Activated gamma-delta T cell treated with anti-CD3 and anti-CD28 coated beads, Interleukin-2, amount 50 U/mL, for 16 hours (primary cell): ENCODE data around the gene SAG.
A peak's percentile ranks its signal among the peaks of the same experiment; 100 is the strongest.
"Not testable (repeated sequence)": the region's sequence is repeated elsewhere in the genome, so short reads cannot be mapped to it uniquely, and the experiment has no call there.

Experiments
- DNase-seq: peaks from one replicate; pipeline ENCODE4 v3.0.0-alpha.2; 2020; ENCODE audit warnings: low read depth

The SAG gene

DNA sequence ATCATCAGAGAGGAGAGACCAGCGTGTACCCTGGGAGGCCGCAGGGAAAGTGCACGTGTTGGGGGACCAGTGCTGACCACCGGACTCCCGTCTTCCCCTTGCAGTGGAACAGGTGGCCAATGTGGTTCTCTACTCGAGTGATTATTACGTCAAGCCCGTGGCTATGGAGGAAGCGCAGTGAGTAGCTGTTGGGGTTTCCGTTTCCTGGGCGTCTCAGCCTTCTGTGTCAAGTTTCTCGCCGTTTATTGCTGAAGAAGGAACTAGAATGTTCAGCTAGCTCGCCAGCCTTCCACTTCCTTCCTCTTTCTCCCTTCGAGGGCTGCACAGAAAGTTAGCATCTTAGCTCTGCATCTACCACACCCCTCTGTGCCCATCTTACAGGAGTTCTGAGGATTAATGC, 23.9 kb downstream of the SAG start:
- peak; percentile 62 for DNase-seq

DNA sequence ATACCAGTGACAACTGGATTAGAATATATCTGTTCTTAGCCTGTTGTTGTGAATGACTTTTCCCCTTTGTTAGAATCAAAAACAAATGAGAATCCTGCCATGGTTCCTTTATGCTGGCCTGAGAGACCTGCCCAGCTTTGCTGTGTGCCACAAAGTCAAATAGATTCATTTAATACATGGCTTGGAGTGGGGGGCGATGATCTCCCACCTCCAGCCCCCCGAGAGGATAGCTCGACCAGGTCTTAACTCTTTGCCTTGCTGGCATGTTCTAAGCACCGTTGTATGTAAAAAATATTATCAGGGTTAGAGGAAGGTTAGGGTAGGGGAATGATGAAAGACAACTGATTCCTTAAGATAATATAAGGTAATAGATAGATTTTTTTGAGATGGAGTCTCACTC, 24.5 kb downstream of the SAG start:
- no peak for DNase-seq

DNA sequence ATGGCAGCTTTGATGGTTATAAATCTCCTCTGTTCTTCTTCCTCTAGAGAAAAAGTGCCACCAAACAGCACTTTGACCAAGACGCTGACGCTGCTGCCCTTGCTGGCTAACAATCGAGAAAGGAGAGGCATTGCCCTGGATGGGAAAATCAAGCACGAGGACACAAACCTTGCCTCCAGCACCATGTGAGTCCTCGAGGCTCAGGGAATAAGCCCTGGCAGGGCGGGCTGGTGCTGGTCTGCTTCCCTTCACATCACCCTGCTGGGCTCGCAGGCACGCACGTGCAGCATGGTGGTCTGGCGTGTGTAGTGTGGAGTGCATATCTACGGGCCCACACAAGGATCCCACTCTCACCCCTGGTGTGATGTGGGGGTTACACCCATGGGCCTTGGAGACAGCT, 27.3 kb downstream of the SAG start:
- no peak for DNase-seq

DNA sequence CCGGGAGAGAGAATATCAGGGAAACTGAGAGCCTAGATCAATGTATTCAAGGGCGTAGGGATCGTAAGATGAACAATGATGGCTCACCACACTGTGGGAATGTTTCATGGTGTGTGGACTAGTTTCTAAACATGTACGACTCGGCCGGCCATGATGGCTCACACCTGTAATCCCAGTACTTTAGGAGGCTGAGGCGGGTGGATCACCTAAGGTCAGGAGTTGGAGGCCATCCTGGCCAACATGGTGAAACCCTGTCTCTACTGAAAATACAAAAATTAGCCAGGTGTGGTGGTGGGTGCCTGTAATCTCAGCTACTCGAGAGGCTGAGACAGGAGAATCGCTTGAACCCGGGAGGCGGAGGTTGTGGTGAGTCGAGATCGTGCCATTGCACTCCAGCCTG, 28.5 kb downstream of the SAG start:
- not testable (repeated sequence) for DNase-seq

DNA sequence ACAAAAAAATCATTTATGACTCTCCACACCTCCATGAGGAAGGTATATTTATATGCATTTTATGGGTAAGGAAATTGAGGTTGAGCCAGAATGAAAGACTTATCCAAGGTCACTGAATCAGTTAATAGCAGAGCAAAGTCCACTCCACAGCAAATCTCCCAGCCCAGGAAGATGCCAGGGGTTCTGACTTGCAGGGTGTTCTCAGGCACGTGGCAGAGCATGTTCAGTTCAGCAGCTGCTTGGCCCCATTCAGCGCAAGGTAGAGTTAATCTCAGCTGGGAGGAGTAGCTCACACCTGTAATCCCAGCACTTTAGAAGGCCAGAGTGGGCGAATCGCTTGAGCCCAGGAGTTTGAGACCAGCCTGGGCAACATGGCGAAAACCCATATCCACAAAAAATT, 28.9 kb downstream of the SAG start:
- no peak for DNase-seq

DNA sequence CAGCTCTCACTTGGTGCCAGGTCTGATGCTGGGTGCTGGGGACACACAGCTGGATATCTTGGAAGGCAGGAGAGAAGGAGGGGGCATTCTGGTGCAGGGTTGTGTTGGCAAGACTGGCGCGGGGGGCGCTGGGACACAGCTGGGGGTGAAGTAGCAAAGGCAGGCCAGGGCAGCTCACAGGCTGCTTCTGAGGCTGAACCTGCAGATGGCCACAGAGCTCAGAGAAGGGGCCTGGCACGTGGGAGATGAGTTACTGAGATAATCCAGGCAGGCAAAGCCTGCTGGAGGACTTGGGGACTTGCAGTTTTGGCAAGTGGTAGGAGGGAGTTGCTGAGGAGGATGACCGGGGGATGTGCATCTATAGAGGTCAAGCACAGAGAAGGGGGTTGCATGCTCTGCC, 30.4 kb downstream of the SAG start:
- DNase-seq, result no peak

DNA sequence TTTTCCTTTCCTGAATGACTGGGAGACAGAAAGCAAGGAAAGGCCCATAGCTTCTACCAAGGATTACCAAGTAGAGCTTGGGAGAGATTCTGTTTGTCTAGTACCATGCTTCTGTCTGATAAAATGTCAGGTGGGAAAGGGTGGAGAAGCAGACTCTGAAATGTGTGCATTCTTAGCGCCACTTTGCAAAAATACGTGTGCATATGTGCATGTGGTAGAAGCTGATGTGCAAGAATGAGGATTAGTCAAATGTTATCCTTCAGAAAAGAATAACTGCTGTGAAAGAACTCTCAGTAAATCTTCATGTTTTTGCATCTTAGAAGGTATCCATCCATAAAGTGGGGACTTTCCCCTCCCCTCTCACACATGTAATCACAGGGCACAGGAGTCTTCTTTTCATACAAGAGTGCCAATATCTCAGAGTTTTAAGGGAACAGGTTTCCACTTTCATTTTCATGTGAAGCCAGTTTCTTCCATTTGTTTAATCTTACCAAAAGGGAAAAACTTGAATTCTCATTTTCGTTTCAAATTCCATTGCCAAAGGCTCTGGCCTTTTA, 31.3 kb downstream of the SAG start:
- DNase-seq, result no peak

DNA sequence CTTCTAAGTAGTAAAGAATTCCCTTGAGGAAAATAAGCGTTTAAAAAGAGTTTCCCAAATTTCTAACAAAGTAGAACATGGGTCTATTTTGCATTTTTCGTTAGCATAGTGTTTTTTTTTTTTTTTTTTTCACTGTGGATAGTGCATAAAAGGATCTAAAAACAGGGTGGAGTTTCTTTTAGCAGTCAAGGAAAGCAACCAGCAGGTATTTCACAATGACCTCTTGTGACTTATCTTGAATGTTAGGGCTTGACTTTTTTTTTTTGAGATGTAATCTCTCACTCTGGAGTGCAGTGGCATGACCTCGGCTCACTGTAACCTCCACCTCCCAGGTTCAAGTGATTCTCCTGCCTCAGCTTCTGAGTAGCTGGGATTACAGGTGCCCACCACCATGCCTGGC, 31.8 kb downstream of the SAG start:
- DNase-seq, result no peak

DNA sequence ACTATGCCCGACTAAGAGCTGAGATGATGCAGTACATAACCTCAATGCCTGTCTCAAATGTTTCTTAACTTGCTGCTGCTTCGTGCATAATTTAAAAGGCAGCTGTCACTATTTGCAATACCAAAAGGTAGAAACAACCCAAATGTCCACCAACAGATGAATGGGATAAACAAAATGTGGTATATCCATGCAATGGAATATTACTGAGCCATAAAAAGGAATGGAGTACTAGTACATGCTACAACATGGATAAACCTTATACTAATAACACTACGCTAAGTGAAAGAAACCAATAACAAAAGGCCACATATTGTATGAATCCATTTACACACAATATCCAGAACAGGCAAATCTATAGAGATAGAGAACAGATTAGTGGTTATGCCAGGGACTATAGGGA, 33.7 kb downstream of the SAG start:
- no peak for DNase-seq

DNA sequence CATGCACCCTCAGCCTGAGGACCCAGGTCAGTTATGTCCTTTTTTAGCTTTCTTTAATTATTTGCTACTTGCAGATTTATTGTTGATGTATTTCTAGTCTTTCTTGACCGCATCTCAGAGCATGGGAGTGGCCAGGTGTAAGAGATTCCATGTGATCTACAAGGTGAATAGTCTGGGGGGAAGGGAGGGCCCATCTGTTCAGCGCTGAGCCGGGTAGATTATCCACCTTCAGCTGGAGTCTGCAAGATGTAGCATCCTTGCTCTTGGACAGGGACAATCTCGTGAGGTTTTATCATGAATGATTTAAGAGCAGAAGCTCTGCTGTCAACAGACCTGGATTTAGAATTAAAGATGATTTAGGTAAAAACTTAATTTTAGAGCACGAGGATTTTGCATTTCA, 34.7 kb downstream of the SAG start:
- DNase-seq, result no peak

DNA sequence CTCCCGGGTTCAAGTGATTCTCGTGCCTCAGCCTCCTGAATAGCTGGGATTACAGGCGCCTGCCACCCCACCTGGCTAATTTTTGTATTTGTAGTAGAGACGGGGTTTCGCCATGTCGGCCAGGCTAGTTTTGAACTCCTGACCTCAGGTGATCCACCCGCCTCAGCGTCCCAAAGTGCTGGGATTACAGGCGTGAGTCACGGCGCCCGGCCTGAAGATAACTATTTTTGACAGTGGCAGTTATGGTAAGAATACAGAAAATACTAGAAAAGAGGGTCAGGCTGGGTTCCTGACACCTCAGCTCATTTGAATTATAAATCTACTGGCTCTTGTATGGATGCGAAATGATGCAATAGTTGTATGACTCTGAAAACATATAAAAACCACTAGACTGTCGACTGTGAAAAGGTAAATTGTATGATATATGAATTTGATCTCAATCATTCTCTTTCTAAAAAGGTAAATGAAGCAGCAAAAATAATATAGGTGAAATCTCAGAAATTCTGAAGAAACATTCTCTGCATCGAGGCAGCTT, 35.6 kb downstream of the SAG start:
- no peak for DNase-seq

DNA sequence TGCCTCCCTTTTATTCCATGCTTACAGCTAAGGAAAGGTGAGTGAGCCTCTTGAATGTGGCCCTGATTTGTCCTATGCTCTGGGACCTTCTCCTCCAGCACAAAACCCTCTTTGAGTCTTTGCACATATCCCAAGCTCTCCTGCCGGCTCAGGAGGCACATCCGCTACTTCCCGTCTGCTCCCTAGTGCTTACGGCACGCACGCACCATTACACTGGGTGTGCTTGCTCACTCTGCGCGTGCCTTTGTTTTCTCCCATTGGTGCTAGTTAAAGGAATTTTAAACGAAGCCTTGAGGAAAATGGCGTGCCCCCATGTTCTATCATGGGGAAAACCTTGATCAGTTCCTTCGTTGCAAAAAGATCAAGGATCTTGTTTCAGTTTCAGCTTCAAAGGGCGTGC, 38.8 kb downstream of the SAG start:
- DNase-seq, result no peak

DNA sequence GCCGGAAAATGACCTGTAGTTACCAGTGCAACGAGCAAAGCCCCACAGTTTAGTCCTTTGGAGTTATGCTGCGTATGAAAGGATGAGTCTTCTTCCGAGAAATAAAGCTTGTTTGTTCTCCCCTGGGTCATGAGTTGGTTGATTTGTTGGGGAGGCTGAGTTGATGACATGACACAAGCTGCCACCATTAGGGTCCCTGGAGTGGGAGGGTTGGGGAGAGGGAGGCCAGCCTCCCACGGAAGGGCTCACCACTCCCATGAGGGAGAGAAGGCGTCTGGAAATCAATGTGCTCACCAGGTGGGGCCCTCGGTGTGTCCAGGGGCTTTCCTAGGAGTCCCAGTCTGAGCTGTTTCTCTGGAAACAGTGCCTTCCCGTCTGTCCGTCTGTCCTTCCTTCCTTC, 39.3 kb downstream of the SAG start:
- DNase-seq, result no peak

DNA sequence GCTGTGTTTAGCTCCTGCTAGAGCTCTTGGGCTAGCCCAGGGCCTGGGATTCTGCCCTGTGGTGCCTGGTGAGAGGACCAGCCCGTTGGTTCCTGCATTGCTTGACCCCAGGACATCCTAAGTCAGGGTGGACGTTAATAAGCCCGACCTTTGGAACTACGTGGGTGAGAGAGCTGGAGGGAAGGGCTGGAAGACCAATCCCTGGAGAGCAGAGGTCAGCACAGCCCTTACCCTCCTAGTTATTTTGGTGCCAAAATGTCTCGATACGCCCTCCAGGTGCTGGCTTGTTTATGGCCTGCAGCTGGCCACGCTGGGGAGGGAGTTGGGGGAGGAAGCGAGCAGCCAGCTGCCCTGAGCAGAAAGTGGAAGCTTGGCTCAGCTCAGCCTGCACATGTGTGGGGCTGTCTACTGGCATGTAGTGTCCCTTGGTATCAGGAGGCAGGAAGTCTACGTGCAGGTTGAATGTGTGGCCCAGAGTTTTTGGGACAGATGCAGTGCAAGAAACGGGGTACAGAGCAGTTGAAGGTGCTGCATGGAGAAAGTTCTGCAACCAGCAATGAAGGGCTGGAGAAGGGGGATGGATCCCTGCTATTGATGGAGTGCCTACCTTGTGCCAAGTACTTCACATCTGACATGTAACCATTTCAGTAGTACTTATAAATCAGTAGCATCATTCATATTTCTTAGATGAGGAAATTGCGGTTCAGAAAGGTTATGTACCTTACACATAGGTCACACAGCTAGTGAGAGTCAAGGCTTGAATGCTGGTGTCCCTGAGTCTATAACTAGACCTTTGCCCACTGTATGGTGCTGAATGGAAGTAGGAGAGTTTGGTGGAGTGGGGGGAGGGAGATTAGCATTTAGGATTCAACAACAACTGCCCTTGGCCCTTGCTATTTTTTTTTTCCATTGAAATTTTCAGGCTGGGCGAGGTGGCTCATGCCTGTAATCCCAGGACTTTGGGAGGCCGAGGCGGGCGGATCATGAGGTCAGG, 41.7 kb downstream of the SAG start:
- DNase-seq, result no peak

DNA sequence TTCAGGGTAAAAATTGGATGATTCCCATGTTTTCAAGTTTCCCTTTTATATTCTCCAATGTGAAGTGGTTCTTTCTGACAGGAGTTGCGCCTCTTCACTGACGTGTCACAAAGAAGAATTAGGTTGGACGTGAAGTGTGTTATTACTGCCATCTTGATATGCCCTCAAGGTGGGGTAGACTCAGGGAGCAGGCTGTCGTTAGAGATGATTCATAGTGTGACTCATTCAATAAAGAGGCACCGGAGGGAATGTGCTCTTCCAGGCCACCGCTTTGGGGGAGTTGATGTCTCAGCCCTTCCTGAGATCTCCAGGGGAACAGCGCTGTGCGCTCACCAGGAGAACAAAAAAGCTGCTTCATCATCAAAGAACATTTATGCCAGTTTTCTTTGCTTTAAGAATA, 43.1 kb downstream of the SAG start:
- no peak for DNase-seq

DNA sequence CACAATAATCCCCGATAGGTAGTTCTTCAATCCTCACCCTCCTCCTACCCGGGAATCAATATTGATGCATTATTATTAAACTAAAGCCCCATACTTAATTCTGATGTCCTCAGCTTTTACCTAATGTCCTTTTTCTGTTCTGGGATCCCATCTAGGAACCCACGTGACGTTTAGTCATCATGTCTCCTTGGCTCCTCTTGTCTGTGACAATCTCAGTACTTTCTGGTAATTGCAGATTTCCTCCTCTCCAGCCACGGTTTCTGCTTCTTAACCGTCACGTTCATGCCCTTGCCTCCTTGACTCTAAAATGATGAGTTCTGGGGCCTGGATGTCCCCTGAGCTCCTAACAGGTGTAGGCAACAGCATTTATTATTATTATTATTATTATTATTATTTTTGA, 43.8 kb downstream of the SAG start:
- no peak for DNase-seq

DNA sequence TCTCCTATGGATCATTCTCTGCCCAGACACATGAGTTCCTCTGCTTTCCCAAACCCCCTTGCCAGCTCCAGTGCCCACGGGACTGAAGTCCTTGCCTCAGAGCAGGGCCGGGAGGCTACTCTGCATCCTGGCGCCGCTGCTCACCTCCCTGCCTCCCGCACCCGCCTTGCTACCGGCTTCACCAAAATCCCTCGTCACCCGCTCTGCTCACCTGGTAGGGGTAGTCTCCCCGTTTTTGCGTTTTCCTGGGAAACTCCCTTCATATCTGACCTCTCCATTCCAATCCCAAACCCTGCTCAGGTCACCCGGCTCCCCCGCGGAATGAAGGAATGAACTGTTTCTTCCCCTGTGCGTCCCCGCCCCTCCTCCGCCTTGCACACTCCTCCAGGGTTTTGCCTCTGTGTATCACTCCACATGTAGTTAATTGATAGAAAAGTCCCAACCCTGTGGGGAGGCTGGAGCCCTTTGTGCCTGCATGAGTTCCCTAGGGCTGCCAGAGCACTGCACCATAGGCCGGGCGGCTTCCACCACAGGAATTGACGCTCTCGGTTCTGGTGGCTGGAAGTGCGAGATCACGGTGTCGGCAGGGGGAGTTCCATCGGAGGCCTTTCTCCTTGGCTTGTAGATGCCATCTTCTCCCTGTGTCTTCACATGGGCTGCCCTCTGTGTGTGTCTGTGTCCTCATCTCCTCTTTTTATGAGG, 44.7 kb downstream of the SAG start:
- no peak for DNase-seq

DNA sequence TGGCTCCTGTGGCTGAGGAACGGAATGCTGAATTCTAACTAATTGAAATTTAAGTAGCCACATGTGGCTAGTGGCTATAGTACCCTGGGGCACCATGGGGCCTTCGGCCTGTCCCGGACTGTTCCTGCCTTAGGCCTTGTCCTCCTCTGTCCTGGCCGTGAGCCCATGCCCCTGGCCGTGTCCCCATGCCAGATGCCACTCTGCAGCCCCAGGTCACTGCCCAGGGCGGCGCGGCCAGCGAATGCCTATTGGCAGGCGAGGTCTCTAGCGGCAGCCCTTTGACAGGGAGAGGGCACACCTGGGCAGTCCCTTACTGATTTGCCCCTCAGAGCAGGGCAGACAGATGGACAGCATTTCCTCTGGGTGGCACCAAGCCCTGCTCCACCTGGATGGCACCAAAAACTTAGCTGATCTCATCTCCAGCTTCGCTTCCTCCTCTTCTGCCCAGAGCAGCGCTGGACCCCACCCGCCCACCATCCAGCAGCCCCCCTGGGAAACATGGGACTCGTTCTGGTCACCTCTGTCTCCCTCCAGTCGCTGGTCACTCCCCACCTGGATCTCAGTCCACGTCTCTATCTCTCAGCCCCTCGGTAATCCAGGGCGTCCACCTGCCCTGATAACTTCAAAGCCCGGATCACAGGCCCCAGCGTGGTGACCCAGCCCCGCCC, 45.6 kb downstream of the SAG start:
- DNase-seq, result no peak

DNA sequence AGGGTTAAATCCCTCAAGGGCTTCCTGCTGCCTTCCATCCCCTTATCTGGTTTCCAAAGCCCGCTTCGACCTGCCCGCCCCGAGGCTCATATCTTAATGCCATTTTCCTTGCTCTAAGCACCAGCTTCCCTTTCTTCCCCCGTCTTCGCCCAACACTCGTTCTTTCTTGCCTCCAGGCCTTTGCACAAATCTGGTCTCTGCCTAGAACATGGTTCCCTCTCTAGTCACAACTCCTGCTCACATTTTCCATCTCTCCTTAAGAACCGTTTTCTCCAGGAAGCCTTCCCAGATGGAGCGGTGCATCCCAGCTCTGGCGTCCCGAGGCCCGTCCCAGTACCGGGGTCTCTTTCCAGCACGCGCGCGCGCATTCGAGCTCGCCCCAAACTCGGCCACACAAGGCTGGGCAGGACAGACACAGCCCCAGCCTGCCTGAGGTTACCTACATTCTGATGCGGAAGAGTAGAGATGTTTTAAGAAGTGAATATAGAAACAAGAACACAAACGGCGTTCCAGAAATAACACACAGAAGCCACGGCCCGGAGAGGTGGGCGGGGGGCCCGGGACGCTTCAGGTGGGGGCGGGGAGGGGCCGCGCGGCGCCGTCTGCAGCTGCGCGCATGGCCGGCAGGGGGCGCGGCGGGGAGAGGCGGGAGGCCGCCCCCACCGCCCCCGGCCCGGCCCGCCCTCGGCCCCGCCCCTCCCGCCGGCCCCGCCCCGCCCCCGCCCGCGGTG, 46.3 kb downstream of the SAG start, which contains the start of gene DGKD:
Gene DGKD (plus strand): TSS at position 726 of the 731 bp plus-strand sequence. CDS start 25 bp downstream, outside the sequence.
- DNase-seq, result peak; percentile 63

DNA sequence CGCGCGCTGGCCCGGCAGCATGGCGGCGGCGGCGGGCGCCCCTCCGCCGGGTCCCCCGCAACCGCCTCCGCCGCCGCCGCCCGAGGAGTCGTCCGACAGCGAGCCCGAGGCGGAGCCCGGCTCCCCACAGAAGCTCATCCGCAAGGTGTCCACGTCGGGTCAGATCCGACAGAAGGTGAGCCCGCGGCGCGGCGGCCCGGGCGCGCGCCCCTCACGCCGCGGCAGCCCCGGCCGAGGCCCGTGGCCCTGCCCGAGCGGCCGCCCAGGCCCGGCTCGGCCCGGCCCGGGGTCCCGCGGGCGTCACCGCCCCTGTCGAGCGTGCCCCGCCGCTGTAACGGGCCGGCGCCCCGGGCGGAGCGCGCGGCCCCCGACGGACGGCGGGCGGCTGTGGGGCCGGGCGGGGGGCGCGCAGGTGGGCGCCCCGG, 46.9 kb downstream of the SAG start:
- no peak for DNase-seq

DNA sequence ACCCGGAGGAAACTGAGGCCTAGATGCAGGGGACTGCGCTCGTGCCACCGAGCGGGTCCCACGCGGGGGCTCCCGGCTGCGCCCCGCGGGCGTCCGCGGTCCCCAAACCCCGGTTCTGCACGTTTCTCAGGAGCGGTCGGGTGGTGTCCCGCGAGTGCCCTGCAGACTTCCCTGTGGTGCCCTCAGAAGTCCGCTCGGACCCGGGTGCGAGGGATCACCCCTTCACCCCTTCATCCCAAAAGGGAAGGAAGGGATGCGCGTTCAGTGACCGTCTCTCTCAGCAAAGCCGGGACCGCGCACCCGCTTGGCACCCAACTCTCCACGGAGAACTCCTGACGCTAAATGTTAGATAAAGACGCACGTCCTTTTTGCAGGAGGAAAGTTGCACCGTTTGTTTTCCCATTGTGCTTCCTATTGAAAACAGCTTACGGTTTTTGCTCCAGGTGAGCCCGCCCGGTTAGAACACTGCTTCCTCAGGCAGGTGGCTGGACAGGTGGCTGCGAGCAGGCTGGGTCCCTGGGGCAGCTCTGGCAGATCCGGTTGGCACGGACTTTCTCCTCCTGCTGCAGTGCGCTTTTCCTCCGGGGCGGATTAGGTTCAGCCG, 47.5 kb downstream of the SAG start:
- no peak for DNase-seq
